Activated T-cell treated with anti-CD3 and anti-CD28 coated beads for 48 hours (primary cell): ENCODE results near the gene CPLANE1.
"Not testable (repeated sequence)": the region's sequence is repeated elsewhere in the genome, so short reads cannot be mapped to it uniquely, and the experiment has no call there.

Experiments
- DNase-seq: peaks from one replicate; pipeline ENCODE4 v3.0.0-alpha.2; 2020; ENCODE audit warnings: low read depth

CPLANE1 gene

GRCh38 chr5:37121027-37121426 is 128.1 kb downstream of the CPLANE1 start:
- no peak for DNase-seq

- DNase-seq = no peak
Observed at GRCh38 chr5:37120270-37120669, 128.9 kb downstream of the CPLANE1 start.

- DNase-seq = no peak
Observed at GRCh38 chr5:37116359-37116758, 132.8 kb downstream of the CPLANE1 start.

GRCh38 chr5:37112383-37112991 is 136.7 kb downstream of the CPLANE1 start:
- no peak for DNase-seq

DNA sequence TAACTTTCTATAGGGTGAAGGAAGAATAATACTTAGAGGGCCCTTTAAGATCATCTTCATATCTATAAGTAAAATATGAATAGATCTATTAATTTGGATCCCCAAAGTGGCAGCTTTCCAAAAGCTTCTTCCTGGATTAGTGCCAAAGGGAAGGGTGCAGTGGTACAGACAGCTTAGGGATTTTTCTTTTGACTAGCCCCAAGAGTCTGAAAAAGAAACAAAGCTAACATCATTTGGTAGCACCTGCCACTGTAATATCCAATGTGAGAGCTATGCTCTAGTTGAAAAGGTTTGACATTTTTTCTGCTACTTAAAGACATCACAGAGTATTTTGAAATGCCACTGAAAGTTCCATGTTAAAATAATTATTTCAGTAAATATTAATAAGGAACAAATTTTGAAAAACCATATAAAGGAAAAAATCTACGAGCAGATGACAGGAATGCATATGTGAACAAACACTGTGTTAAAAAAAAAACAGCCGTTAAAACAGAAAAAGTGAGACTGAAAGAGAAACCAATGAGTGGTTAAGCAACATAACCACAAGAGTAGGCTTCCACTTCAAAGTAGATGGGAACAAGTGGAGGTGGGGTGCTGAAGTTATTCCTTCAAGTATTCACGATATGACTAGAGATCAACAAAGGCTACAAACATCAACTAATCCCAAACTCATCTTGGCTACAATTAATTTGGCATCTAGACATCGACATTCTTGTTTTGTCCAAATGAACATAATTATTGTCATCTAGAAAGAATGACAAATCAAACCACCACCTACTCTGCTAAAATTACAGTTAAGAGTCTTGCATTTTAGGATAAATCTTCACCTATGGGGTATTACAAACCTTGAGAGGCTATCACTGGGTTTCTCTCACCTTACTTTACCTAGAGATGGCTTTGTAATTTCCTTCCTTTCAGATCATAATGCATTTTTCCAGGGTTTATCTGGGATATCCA is 137.5 kb downstream of the CPLANE1 start:
- DNase-seq = no peak

GRCh38 chr5:37110135-37110534 is 139.0 kb downstream of the CPLANE1 start:
- DNase-seq = no peak

DNA sequence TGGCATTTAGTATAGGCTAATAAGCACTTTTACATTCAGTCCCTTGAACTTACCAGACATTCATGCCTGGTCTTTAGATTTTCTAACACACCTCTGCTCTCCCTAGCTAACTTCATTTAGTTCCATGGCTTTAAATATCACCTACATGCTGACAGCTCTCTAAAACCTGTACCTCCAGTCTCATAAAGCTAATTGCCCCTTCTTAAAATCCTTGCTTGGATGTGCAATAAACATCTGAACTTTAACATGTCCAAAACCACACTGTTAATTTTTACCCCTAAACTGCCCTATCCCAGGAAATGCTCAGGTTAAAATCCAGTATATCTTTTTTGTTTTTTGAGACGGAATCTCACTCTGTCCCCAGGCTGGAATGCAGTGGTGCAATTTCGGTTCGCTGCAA is 139.8 kb downstream of the CPLANE1 start:
- DNase-seq = no peak

DNA sequence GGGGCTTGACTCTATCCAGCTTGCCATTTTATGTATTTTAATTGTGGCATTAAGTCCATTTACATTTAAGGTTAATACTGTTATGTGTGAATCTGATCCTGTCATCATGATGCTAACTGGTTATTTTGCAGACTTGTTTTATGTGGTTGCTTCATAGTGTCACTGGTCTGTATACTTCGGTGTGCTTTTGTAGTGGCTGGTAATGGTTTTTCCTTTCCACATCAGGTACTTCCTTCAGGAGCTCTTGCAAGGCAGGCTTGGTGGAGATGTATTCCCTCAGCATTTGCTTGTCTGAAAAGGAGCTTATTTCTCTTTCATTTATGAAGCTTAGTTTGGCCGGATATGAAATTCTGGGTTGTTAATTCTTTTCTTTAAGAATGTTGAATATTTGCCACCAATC is 145.9 kb downstream of the CPLANE1 start:
- DNase-seq = no peak

DNA sequence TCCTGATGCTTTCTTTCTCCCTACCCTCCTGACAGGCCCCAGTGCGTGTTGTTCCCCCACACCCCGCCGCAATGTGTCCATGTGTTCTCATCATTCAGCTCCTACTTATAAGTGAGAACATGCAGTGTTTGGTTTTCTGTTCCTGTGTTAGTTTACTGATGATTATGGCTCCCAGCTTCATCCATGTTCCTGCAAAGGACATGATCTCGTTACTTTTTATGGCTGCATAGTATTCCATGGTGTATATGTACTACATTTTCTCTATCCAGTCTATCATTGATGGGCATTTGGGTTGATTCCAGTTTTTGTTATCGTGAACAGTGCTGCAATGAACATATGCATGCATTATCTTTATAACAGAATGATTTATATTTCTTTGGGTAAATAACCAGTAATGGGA is 149.9 kb downstream of the CPLANE1 start:
- DNase-seq = not testable (repeated sequence)

- DNase-seq = not testable (repeated sequence)
Observed at GRCh38 chr5:37093795-37094194, 155.4 kb downstream of the CPLANE1 start.

DNA sequence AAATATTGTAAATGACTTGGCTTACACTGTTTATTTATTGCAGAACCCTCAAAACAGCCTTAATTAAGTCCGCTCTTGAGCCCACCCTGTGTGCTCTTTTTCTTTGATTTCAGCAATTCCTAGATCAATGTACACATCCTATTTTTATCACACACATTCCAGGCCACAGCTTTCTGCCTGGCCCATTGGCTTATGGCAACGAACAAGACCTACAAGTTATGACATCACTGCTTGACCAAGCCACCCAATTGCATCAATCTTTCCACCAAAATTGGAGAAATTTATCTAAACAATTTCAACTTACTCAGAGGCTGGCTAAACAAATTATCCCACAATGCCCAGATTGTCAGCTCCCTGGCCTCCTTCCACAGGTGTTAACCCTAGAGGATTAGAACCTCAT is 158.4 kb downstream of the CPLANE1 start:
- no peak for DNase-seq

DNA sequence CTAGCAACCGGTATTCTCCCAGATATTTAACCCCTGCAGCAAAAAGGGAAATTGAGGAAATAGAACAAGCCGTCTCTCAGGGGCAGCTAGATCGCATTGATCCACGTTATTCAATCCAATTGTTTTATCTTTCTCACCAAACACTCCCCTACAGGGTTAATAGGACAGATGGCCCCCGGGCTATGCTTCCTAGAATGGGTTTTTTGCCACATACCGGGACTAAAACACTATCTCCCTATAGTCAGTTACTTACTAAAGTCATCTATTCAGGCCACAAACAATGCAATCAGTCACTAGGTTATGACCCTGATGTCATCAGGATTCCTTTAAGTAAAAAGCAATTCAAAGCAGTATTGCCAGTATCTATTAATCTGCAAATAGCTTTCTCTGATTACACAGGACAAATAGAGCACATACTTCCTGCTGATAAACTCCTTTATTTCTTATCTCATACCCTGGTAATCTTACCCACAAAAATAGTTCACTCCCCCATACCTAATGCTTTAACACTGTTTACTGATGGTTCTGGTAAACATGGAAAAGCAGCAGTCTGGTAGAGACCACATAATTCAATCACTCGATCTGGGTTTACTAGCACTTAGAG is 159.0 kb downstream of the CPLANE1 start:
- DNase-seq = no peak

- no peak for DNase-seq
Observed at GRCh38 chr5:37088009-37088408, 161.2 kb downstream of the CPLANE1 start.

DNA sequence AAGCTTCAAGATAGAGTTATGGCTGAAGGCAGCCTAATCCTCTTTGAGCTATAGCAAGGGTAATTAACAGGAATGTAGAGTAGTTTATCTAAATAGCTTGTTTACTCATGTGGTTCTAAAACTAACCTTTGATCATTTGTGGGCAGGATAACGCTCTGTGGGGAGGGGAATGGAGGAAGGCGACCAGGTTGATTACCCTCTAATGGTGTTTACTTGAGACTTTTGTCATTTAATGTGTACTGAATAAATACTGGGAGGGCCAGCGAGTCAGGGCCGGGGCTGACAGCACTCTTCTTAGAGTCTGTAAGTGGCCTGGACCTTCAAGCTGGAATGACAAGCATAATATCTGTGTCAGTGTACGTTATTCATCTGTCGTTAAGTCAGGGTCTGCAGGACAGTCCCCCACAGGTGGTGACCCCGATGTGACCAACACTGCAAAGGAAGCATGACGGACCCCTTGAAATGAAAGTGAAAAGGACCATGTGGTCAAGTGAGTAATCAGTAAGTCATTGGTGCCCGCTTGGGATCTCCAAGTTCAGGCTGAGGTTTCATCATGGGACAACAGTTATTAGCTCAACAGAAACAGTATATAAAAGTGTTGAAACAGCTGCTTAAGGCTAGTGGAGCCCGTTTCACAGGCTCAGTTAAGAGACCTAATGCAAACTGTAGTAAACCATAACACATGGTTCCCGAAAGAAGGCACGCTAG is 162.6 kb downstream of the CPLANE1 start:
- no peak for DNase-seq

DNA sequence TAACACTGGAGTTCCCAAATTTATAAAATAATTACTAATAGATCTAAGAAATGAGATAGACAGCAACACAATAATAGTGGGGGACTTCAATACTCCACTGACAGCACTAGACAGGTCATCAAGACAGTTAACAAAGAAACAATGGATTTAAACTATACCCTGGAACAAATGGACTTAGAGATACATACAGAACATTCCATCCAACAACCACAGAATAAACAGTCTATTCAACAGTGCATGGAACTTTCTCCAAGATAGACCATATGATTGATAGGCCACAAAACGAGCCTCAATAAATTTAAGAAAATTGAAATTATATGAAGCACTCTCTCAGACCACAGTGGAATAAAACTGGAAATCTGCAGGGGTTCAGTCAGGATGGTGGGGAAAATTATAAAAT is 163.2 kb downstream of the CPLANE1 start:
- DNase-seq = not testable (repeated sequence)

GRCh38 chr5:37082977-37083376 is 166.2 kb downstream of the CPLANE1 start:
- DNase-seq = not testable (repeated sequence)

- no peak for DNase-seq
Observed at GRCh38 chr5:37080697-37081096, 168.5 kb downstream of the CPLANE1 start.

- DNase-seq = no peak
Observed at GRCh38 chr5:37077146-37077545, 172.0 kb downstream of the CPLANE1 start.

DNA sequence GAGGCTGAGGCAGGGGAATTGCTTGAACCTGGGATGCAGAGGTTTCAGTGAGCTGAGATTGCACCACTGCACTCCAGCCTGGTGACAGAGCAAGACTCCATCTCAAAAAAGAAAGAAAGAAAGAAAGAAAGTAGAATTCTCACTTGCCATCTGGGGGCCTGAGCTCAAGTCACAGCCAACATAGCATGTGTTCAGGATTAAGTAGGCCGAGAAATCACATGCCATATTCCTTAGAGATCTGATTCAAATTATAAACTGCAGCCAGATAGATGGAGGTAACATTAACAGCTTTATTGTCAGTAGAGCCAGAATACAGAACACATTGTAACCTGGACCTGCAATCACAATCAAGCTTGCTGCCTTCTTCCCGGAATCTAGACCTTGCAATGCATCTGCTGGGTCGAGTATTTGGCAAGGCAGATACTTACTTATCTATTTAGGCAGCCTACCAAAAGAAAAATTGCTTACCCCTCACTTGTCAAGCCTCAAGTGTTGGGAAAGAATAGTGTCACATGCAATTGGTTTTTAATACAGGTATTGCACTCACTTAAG is 173.7 kb downstream of the CPLANE1 start:
- no peak for DNase-seq

DNA sequence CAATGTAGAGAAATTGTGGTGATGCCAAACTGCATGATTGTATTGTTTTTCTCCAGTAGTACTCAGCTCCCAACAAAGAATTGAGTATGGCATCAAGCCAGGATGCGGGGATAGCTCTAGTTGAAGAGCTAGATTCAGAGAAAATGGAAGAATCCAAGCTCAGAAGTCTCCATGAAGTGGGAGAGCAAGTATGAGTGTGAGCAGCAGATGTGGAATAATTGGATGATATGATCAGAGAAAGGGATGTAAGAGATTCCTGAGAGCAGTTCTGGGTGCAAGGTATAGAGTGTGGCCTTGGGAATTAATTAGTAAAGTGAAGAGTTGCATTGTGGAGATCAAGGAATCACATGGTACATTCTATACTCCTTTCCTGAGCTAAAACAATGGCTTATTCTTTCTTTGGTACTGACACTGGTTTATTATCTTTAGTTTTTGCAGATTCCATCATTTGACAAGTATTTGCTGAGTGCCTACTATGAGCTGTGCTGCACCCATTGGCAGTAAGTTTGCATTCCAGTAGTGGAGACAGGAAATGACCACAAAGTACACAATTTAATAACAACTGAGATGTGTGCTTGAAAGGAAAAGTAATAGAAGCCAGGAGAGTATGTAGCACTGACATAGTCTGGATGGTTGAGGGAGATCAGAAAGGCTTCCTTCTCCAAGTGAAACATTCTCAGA is 177.1 kb downstream of the CPLANE1 start:
- DNase-seq = no peak

- DNase-seq = no peak
Observed at GRCh38 chr5:37071487-37071886, 177.7 kb downstream of the CPLANE1 start.
